Measurements from ENCODE around the gene IGFLR1. TPM values are rescaled to one million over a fixed set of nuclear protein-coding genes. Genes with fewer than 3 reads are reported as not detected.

IGFLR1 gene
- total RNA-seq, 4 donors from 2014 or later: 4.4 to 13.8 (median 5.9) TPM

DNA sequence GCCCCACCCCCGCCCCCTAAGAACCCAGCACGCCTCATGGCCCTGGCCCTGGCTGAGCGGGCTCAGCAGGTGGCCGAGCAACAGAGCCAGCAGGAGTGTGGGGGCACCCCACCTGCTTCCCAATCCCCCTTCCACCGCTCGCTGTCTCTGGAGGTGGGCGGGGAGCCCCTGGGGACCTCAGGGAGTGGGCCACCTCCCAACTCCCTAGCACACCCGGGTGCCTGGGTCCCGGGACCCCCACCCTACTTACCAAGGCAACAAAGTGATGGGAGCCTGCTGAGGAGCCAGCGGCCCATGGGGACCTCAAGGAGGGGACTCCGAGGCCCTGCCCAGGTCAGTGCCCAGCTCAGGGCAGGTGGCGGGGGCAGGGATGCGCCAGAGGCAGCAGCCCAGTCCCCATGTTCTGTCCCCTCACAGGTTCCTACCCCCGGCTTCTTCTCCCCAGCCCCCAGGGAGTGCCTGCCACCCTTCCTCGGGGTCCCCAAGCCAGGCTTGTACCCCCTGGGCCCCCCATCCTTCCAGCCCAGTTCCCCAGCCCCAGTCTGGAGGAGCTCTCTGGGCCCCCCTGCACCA is 45.1 kb upstream of the IGFLR1 start:
- TF ChIP-seq, protein P1, sequence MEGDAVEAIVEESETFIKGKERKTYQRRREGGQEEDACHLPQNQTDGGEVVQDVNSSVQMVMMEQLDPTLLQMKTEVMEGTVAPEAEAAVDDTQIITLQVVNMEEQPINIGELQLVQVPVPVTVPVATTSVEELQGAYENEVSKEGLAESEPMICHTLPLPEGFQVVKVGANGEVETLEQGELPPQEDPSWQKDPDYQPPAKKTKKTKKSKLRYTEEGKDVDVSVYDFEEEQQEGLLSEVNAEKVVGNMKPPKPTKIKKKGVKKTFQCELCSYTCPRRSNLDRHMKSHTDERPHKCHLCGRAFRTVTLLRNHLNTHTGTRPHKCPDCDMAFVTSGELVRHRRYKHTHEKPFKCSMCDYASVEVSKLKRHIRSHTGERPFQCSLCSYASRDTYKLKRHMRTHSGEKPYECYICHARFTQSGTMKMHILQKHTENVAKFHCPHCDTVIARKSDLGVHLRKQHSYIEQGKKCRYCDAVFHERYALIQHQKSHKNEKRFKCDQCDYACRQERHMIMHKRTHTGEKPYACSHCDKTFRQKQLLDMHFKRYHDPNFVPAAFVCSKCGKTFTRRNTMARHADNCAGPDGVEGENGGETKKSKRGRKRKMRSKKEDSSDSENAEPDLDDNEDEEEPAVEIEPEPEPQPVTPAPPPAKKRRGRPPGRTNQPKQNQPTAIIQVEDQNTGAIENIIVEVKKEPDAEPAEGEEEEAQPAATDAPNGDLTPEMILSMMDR (IDR thresholded peaks at IDR 0.05; ENCODE audit: low read depth): no peak

DNA sequence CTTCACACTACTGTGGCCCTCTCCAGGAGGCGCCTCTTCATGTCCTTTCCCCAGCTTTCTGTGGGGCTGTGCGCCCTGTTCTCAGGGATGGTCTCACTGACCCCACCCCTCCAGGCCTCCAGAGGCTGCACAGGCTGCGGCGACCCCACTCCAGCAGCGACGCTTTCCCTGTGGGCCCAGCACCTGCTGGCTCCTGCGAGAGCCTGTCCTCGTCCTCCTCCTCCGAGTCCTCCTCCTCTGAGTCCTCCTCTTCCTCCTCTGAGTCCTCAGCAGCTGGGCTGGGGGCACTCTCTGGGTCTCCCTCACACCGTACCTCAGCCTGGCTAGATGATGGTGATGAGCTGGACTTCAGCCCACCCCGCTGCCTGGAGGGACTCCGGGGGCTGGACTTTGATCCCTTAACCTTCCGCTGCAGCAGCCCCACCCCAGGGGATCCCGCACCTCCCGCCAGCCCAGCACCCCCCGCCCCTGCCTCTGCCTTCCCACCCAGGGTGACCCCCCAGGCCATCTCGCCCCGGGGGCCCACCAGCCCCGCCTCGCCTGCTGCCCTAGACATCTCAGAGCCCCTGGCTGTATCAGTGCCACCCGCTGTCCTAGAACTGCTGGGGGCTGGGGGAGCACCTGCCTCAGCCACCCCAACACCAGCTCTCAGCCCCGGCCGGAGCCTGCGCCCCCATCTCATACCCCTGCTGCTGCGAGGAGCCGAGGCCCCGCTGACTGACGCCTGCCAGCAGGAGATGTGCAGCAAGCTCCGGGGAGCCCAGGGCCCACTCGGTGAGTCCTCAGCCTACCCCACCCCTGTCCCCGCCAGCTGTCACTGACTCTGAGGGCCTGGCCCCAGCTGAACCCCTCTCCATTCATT is 44.3 kb upstream of the IGFLR1 start:
- TF ChIP-seq, protein P1 (IDR thresholded peaks at IDR 0.05; ENCODE audit: low read depth): no peak

DNA sequence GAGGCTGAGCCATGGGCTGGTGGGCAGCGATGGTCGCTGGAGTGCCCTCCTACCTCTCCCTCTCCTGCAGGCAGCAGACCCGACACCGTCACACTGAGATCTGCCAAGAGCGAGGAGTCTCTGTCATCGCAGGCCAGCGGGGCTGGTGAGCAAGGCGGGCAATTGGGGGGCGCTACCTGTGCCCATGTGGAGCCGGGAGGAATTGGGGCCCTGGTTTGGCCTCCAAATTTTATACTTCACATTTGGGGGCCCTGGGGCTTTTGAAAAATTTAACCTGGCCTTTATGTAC is 43.0 kb upstream of the IGFLR1 start:
- TF ChIP-seq, protein P1 (IDR thresholded peaks at IDR 0.05; ENCODE audit: low read depth): no peak

DNA sequence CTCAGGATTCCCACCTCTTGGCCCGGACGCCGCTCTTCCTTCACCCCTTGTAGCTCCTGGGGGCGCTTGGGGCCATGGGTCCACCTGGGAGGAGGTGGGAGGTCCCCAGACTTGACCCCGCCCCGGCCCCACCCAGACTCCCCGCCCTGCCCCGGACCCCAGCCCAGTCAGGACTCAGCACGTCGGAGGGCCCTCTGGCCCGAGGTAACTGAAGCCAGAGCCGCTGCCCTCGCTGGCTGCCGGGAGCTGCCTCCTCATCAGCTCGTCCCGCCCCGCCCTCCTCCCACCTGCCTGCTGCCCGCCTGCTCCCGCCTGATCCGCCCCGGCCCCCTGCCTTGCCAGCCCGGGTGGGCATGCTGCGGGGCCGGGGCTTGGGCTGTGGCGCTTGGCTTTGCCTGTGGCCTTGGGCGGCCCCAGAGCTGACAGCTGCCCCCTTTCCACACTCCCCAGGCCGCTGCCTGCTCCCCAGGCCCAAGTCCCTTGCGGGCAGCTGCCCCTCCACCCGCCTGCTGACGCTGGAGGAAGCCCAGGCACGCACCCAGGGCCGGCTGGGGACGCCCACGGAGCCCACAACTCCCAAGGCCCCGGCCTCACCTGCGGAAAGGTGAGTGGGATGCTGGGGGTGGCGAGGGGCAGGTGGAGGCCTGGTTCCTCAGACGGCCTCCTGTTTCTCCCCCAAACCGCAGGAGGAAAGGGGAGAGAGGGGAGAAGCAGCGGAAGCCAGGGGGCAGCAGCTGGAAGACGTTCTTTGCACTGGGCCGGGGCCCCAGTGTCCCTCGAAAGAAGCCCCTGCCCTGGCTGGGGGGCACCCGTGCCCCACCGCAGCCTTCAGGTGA is 42.5 kb upstream of the IGFLR1 start:
- TF ChIP-seq, protein P1 (IDR thresholded peaks at IDR 0.05; ENCODE audit: low read depth): no peak

DNA sequence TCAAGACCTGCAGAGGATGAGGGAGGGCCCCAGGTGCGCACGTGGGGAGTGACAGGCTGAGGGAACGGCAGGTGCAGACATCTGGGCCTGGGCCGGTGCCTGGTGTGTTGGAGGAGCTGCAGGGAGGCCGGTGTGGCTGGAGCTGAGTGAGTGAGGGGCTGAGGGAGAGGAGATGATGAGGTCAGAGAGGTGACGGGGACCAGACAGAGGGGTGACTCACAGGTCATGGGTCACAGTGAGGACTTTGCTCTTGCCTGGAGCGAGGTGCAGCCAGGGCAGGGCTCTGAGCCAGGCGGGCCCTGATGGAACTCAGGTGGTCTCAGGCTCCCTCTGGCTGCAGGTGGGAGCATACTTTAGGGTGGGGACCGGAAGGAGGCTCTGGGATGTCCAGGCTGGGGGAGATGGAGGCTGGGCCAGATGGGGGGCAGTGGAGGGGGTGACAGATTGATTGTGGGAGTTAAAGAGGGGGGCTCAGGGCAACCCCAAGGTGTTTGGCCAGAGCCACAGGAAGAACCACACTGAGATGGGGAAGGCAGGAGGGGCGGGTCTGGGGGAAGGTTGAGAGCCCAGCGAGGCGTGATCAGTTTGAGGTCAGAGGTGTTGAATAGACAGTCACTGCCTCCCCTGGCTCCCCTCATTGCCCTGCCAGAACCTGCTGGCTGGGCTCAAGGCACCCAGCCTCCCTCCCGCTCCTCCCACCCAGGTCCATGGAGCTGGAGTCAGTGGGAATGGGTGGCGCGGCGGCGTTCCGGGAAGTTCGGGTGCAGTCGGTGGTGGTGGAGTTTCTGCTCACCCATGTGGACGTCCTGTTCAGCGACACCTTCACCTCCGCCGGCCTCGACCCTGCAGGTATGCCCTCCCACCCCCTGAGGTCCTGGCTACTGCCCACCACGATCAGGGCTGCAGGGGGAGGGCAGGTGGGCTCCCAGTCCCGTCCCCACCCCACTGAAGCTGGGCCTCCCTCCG is 41.5 kb upstream of the IGFLR1 start:
- TF ChIP-seq, protein P1 (IDR thresholded peaks at IDR 0.05; ENCODE audit: low read depth): no peak

DNA sequence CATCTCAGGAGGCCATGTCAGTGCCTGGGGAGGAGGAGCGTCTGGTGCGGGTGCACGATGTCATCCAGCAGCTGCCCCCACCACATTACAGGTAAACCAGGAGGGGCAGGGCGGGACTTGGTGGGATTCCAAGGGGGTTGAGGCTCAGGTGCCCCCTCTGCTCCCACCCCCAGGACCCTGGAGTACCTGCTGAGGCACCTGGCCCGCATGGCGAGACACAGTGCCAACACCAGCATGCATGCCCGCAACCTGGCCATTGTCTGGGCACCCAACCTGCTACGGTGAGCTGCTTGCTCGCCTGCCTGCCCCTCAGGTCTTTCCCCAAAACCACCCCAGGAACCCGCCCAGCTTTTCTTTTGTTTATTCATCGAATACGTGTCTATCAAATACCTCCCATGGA is 40.3 kb upstream of the IGFLR1 start:
- TF ChIP-seq, protein P1 (IDR thresholded peaks at IDR 0.05; ENCODE audit: low read depth): no peak
